ENCODE data around the gene HIVEP3.

DNA sequence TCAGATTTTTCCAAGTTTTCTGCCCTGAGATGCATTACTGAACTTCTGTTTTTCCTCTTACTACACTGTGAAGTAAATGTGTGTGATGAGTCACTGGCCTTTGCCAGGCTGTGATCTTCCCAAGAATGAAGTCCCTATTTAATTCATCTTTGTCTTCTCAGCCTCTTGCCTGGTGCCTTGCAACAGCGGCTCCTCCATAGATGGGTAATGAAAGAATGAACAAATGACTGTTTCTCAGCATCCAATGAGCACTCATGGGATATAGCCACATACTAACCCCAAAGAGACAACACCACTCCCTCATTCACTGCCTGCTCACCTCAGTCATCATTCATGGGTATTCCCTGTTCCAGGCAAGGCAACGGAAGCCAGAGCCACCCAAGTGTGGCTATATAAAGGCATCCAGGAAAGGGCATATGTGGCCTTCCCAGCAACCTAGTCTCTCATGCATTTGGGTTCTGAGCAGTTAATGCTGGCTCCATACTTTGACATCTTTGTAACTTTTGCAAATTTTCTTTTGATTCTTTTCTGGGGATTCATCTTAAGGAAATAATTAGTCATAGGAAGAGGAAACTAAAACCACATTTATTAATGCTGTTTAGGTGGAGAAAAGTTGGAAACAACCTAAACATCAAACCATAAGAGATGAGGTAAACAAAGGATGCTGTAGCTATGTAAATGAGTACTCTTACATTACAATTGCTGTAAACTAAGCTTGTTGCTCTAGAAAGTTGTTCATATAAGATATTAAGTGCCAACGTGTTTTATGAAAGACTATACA is 71.9 kb downstream of the HIVEP3 start:
- TF ChIP-seq CTCF (IDR thresholded peaks at IDR 0.05) (no peak), POLR2A (IDR thresholded peaks at IDR 0.05) (no peak)

Measured in esophagus squamous epithelium (tissue), 4 donors.